ENCODE results near the gene RPS6KA5.

RPS6KA5 gene

GRCh38 chr14:91008759-91009409 lies 51.6 kb downstream of the RPS6KA5 start (continued):
- no peak for TF ChIP-seq BACH2 (CRISPR knock-in tag; IDR thresholded peaks at IDR 0.05; ENCODE audit: borderline replicate concordance)
- no peak for TF ChIP-seq ZNF70 (CRISPR knock-in tag; IDR thresholded peaks at IDR 0.05)

GRCh38 chr14:91005716-91006115 lies 54.7 kb downstream of the RPS6KA5 start:
- TF ChIP-seq ARNTL (CRISPR knock-in tag; IDR thresholded peaks at IDR 0.05; ENCODE audit: borderline replicate concordance, low read depth) (no peak), CREB5 (CRISPR knock-in tag; IDR thresholded peaks at IDR 0.05; ENCODE audit: low read depth) (no peak), SNAI2 (CRISPR knock-in tag; IDR thresholded peaks at IDR 0.05) (no peak), TCF4 (CRISPR knock-in tag; IDR thresholded peaks at IDR 0.05; ENCODE audit: borderline replicate concordance) (no peak), OSR1 (CRISPR knock-in tag; IDR thresholded peaks at IDR 0.05) (no peak), BACH2 (CRISPR knock-in tag; IDR thresholded peaks at IDR 0.05; ENCODE audit: borderline replicate concordance) (no peak), ISL1 (CRISPR knock-in tag; IDR thresholded peaks at IDR 0.05) (no peak), ZFP30 (CRISPR knock-in tag; IDR thresholded peaks at IDR 0.05) (no peak), ZFP3 (CRISPR knock-in tag; IDR thresholded peaks at IDR 0.05) (no peak), ZNF565 (CRISPR knock-in tag; conservative IDR thresholded peaks at IDR 0.05; ENCODE audit: low read depth) (no peak), RARB (CRISPR knock-in tag; IDR thresholded peaks at IDR 0.05) (no peak), TOX (CRISPR knock-in tag; IDR thresholded peaks at IDR 0.05; ENCODE audit: borderline replicate concordance) (no peak), ZNF70 (CRISPR knock-in tag; IDR thresholded peaks at IDR 0.05) (no peak), CSDC2 (CRISPR knock-in tag; IDR thresholded peaks at IDR 0.05) (no peak), ZNF8 (CRISPR knock-in tag; IDR thresholded peaks at IDR 0.05) (no peak)
- TF ChIP-seq, protein P1, sequence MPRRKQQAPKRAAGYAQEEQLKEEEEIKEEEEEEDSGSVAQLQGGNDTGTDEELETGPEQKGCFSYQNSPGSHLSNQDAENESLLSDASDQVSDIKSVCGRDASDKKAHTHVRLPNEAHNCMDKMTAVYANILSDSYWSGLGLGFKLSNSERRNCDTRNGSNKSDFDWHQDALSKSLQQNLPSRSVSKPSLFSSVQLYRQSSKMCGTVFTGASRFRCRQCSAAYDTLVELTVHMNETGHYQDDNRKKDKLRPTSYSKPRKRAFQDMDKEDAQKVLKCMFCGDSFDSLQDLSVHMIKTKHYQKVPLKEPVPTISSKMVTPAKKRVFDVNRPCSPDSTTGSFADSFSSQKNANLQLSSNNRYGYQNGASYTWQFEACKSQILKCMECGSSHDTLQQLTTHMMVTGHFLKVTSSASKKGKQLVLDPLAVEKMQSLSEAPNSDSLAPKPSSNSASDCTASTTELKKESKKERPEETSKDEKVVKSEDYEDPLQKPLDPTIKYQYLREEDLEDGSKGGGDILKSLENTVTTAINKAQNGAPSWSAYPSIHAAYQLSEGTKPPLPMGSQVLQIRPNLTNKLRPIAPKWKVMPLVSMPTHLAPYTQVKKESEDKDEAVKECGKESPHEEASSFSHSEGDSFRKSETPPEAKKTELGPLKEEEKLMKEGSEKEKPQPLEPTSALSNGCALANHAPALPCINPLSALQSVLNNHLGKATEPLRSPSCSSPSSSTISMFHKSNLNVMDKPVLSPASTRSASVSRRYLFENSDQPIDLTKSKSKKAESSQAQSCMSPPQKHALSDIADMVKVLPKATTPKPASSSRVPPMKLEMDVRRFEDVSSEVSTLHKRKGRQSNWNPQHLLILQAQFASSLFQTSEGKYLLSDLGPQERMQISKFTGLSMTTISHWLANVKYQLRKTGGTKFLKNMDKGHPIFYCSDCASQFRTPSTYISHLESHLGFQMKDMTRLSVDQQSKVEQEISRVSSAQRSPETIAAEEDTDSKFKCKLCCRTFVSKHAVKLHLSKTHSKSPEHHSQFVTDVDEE (CRISPR knock-in tag; IDR thresholded peaks at IDR 0.05), result no peak
- TF ChIP-seq, protein P2, sequence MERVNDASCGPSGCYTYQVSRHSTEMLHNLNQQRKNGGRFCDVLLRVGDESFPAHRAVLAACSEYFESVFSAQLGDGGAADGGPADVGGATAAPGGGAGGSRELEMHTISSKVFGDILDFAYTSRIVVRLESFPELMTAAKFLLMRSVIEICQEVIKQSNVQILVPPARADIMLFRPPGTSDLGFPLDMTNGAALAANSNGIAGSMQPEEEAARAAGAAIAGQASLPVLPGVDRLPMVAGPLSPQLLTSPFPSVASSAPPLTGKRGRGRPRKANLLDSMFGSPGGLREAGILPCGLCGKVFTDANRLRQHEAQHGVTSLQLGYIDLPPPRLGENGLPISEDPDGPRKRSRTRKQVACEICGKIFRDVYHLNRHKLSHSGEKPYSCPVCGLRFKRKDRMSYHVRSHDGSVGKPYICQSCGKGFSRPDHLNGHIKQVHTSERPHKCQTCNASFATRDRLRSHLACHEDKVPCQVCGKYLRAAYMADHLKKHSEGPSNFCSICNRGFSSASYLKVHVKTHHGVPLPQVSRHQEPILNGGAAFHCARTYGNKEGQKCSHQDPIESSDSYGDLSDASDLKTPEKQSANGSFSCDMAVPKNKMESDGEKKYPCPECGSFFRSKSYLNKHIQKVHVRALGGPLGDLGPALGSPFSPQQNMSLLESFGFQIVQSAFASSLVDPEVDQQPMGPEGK (CRISPR knock-in tag; IDR thresholded peaks at IDR 0.05; ENCODE audit: borderline replicate concordance), result no peak
- TF ChIP-seq, protein P3, sequence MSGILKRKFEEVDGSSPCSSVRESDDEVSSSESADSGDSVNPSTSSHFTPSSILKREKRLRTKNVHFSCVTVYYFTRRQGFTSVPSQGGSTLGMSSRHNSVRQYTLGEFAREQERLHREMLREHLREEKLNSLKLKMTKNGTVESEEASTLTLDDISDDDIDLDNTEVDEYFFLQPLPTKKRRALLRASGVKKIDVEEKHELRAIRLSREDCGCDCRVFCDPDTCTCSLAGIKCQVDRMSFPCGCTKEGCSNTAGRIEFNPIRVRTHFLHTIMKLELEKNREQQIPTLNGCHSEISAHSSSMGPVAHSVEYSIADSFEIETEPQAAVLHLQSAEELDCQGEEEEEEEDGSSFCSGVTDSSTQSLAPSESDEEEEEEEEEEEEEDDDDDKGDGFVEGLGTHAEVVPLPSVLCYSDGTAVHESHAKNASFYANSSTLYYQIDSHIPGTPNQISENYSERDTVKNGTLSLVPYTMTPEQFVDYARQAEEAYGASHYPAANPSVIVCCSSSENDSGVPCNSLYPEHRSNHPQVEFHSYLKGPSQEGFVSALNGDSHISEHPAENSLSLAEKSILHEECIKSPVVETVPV (CRISPR knock-in tag; IDR thresholded peaks at IDR 0.05), result no peak
- no peak for ATAC-seq

DNA sequence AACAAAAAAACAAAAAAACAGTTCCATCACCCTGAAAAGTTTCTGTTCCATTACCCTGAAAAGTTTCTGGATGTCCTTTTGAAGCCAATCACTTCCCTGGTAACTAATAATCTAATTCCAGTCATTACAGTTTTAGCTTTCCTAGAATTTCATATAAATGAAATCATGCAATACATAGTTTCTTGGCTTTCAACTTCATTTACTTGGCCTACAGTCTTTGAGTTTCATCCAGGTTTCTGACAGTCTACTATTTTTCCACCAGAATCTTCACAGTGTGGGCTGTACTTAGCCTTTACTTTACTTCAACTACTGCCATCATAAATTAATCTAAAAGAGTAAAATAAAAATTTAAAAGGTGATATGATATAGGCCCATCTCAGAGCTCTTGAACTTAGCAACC lies 55.5 kb downstream of the RPS6KA5 start:
- ATAC-seq, result no peak
- TF ChIP-seq SNAI2 (CRISPR knock-in tag; IDR thresholded peaks at IDR 0.05) (no peak), POU6F1 (CRISPR knock-in tag; IDR thresholded peaks at IDR 0.05; ENCODE audit: borderline replicate concordance, low read depth) (no peak), ZNF70 (CRISPR knock-in tag; IDR thresholded peaks at IDR 0.05) (no peak), BACH2 (CRISPR knock-in tag; IDR thresholded peaks at IDR 0.05; ENCODE audit: borderline replicate concordance) (no peak), ZC3H10 (CRISPR knock-in tag; IDR thresholded peaks at IDR 0.05) (no peak), ARNTL (CRISPR knock-in tag; IDR thresholded peaks at IDR 0.05; ENCODE audit: borderline replicate concordance, low read depth) (no peak), ZNF565 (CRISPR knock-in tag; conservative IDR thresholded peaks at IDR 0.05; ENCODE audit: low read depth) (no peak), ISL1 (CRISPR knock-in tag; IDR thresholded peaks at IDR 0.05) (no peak), ZFP3 (CRISPR knock-in tag; IDR thresholded peaks at IDR 0.05) (no peak), TCF4 (CRISPR knock-in tag; IDR thresholded peaks at IDR 0.05; ENCODE audit: borderline replicate concordance) (no peak), RARB (CRISPR knock-in tag; IDR thresholded peaks at IDR 0.05) (no peak)
- TF ChIP-seq, protein P2 (CRISPR knock-in tag; IDR thresholded peaks at IDR 0.05; ENCODE audit: borderline replicate concordance), result no peak
- TF ChIP-seq, protein P1 (CRISPR knock-in tag; IDR thresholded peaks at IDR 0.05), result no peak
